HCT116 (cell line): ENCODE measurements around the gene WDHD1. TPM values are rescaled to one million over a fixed set of nuclear protein-coding genes. Genes with fewer than 3 reads are reported as not detected.

Experiments used
- ATAC-seq: fragments of 200-7000 bp; cut with Tn5 transposase; 2 replicates; pipeline ENCODE4 v1.9.1; 2020; ENCODE audit warnings: mild to moderate bottlenecking, moderate library complexity
- BruUV-seq: library from RNA; stranded (reverse); fragments of 400-500 nt; replicated peaks from 2 replicates; lab custom pipeline; 2021; lab: Mats Ljungman, UMichigan
- CTCF ChIA-PET: fragments of 300-600 bp; sonication (Branson Sonifier 250); formaldehyde crosslinking; loops from one replicate; lab custom pipeline; 2021; ENCODE audit warnings: antibody characterized with exemption; lab: Charles Lee
- POLR2A ChIA-PET: fragments of 300-600, 350-600 bp; sonication (Branson Sonifier 250); formaldehyde crosslinking; loops from one replicate; lab custom pipeline; 2021; ENCODE audit warnings: antibody characterized with exemption; lab: Charles Lee
- RAD21 ChIA-PET, 2 experiments: fragments of 300-600 bp; sonication (Branson Sonifier 250); formaldehyde crosslinking; loops; one replicate each; lab custom pipeline; 2023; ENCODE audit warnings: low total read pairs in 2 of 2; ENCODE audit not compliant: uncharacterized antibody in 2 of 2, unreplicated experiment in 2 of 2, low non-redundant PET in 1 of 2; lab: Charles Lee
- DNase-seq: peaks from one replicate; pipeline ENCODE4 v3.0.0-alpha.2; 2010; ENCODE audit warnings: low read depth, low spot score
- H2AFZ ChIP-seq: fragments of 200-600 bp; shearing (Covaris generic), sonication (generic); 2 replicates; pipeline ENCODE4 v1.6.1; 2017; ENCODE audit warnings: low read depth, mixed run types, mixed read lengths, antibody characterized with exemption, low read length; ENCODE audit not compliant: poor library complexity, severe bottlenecking
- H3K27ac ChIP-seq: 2 replicates; pipeline ENCODE4 v1.5.1; 2012; ENCODE audit warnings: low read depth, low read length
- H3K27me3 ChIP-seq: fragments of 200-600 bp; sonication (generic); 2 replicates; pipeline ENCODE4 v1.6.1; 2016; ENCODE audit warnings: mixed run types, low read length, mixed read lengths; ENCODE audit not compliant: insufficient read depth
- H3K36me3 ChIP-seq, 2 experiments: fragments of 200-500 bp in 1 of 2; fragments of 200-600 bp in 1 of 2; sonication (Bioruptor generic) in 1 of 2; sonication (generic) in 1 of 2; 2 replicates each; pipeline versions ENCODE4 v1.5.1 to v1.6.1; 2014 to 2016; ENCODE audit warnings: low read length in 2 of 2, inconsistent platforms in 1 of 2, mixed read lengths in 1 of 2, mixed run types in 1 of 2; ENCODE audit not compliant: insufficient read depth in 2 of 2, control insufficient read depth in 1 of 2
- H3K4me1 ChIP-seq, 2 experiments: fragments of 200-600 bp in 1 of 2; sonication (generic) in 1 of 2; 2 replicates each; pipeline versions ENCODE4 v1.5.1 to v1.6.1; 2012 to 2017; ENCODE audit warnings: low read length in 2 of 2, inconsistent platforms in 1 of 2, mild to moderate bottlenecking in 1 of 2, mixed read lengths in 1 of 2, mixed run types in 1 of 2, moderate library complexity in 1 of 2; ENCODE audit not compliant: insufficient read depth in 2 of 2, control insufficient read depth in 1 of 2
- H3K4me2 ChIP-seq: fragments of 200-600 bp; sonication (generic); 2 replicates; pipeline ENCODE4 v1.6.1; 2017; ENCODE audit warnings: mixed run types, low read length, mixed read lengths
- H3K4me3 ChIP-seq, 2 experiments: fragments of 200-600 bp in 1 of 2; sonication (generic) in 1 of 2; replicated peaks in 1 of 2; 2 replicates each; pipeline ENCODE4 v1.5.1; 2011 to 2016; ENCODE audit warnings: low read length in 2 of 2, control low read depth in 1 of 2, low read depth in 1 of 2, mild to moderate bottlenecking in 1 of 2, mixed read lengths in 1 of 2, mixed run types in 1 of 2
- H3K79me2 ChIP-seq: fragments of 200-600 bp; sonication (generic); 2 replicates; pipeline ENCODE4 v1.6.1; 2017; ENCODE audit warnings: mild to moderate bottlenecking, mixed run types, low read length, moderate library complexity, mixed read lengths; ENCODE audit not compliant: insufficient read depth
- H3K9ac ChIP-seq: fragments of 200-600 bp; sonication (generic); 2 replicates; pipeline ENCODE4 v1.6.1; 2016; ENCODE audit warnings: low read length, mixed read lengths
- H3K9me2 ChIP-seq: fragments of 200-600 bp; sonication (generic), shearing (Covaris generic); 2 replicates; pipeline ENCODE4 v1.6.1; 2017; ENCODE audit warnings: mixed run types, mild to moderate bottlenecking, moderate library complexity; ENCODE audit not compliant: insufficient read depth
- H3K9me3 ChIP-seq, 2 experiments: fragments of 200-500 bp in 1 of 2; fragments of 200-600 bp in 1 of 2; sonication (Bioruptor generic) in 1 of 2; sonication (generic) in 1 of 2; 2 replicates each; pipeline ENCODE4 v1.6.1; 2014 to 2017; ENCODE audit warnings: low read length in 2 of 2, mixed read lengths in 2 of 2, inconsistent platforms in 1 of 2, low read depth in 1 of 2, mild to moderate bottlenecking in 1 of 2, mixed run types in 1 of 2, moderate library complexity in 1 of 2; ENCODE audit not compliant: control insufficient read depth in 1 of 2, insufficient read depth in 1 of 2
- H4K20me1 ChIP-seq: fragments of 200-600 bp; sonication (generic), shearing (Covaris generic); 2 replicates; pipeline ENCODE4 v1.6.1; 2017; ENCODE audit warnings: mixed run types, mild to moderate bottlenecking, moderate library complexity; ENCODE audit not compliant: insufficient read depth
- CBX3 ChIP-seq: IDR thresholded peaks from 2 replicates; pipeline ENCODE4 v1.6.1; 2012; ENCODE audit warnings: low read depth
- CEBPB ChIP-seq: IDR thresholded peaks from 2 replicates; pipeline ENCODE4 v1.6.1; 2012; ENCODE audit warnings: low read depth
- EGR1 ChIP-seq: IDR thresholded peaks from 2 replicates; pipeline ENCODE4 v1.6.1; 2012; ENCODE audit warnings: low read depth
- EZH2 ChIP-seq: fragments of 200-600 bp; sonication (generic); IDR thresholded peaks from 2 replicates; pipeline ENCODE4 v1.6.1; 2017; ENCODE audit warnings: antibody characterized with exemption, mixed run types
- EZH2phosphoT487 ChIP-seq: fragments of 200-600 bp; IDR thresholded peaks from 2 replicates; pipeline ENCODE4 v1.6.1; 2018; ENCODE audit warnings: antibody characterized with exemption, borderline replicate concordance
- FOSL1 ChIP-seq: IDR thresholded peaks from 2 replicates; pipeline ENCODE4 v1.6.1; 2012; ENCODE audit warnings: low read depth
- JUND ChIP-seq: IDR thresholded peaks from 2 replicates; pipeline ENCODE4 v1.6.1; 2012
- MAX ChIP-seq: IDR thresholded peaks from 2 replicates; pipeline ENCODE4 v1.6.1; 2012
- POLR2AphosphoS5 ChIP-seq: IDR thresholded peaks from 2 replicates; pipeline ENCODE4 v1.6.1; 2011; ENCODE audit warnings: mild to moderate bottlenecking, low read depth, low read length, moderate library complexity
- RAD21 ChIP-seq: IDR thresholded peaks from 2 replicates; pipeline ENCODE4 v1.6.1; 2012; ENCODE audit warnings: low read depth, mild to moderate bottlenecking
- SRF ChIP-seq: IDR thresholded peaks from 2 replicates; pipeline ENCODE4 v1.6.1; 2012; ENCODE audit warnings: low read depth
- TCF7L2 ChIP-seq: IDR thresholded peaks from 2 replicates; pipeline ENCODE4 v1.7.0; 2011; ENCODE audit warnings: borderline replicate concordance, inconsistent platforms; ENCODE audit not compliant: insufficient read depth, insufficient read length; ENCODE audit errors: extremely low read depth
- YY1 ChIP-seq: IDR thresholded peaks from 2 replicates; pipeline ENCODE4 v1.6.1; 2011; ENCODE audit warnings: low read length, low read depth, moderate library complexity, mild to moderate bottlenecking; ENCODE audit not compliant: insufficient replicate concordance; ENCODE audit errors: extremely low read depth
- ZFX ChIP-seq: fragments of 450-650 bp; IDR thresholded peaks from 2 replicates; pipeline ENCODE4 v1.6.1; 2017
- ZNF274 ChIP-seq: fragments of 200-500 bp; sonication (Bioruptor generic); IDR thresholded peaks from 2 replicates; pipeline ENCODE4 v1.6.1; 2014; ENCODE audit warnings: mild to moderate bottlenecking, low read depth, low read length, inconsistent platforms
- intact Hi-C: fragments of 100-400 bp; cut with micrococcal nuclease; formaldehyde crosslinking; loops from 2 replicates; pipeline ENCODE4 v1.10.0; 2022
- total RNA-seq: library from RNA; stranded (reverse); gene quantifications from one replicate; pipeline ENCODE4 v1.2.1, GENCODE V29; 2021; ENCODE audit not compliant: unreplicated experiment
- TF ChIP-seq, protein P1 (sequence below), 3 experiments: fragments of 200-600 bp in 1 of 3; sonication (generic) in 1 of 3; IDR thresholded peaks in 2 of 3; conservative IDR thresholded peaks in 1 of 3; 2 replicates each; pipeline ENCODE4 v1.5.1; 2012 to 2017; ENCODE audit warnings: low read depth in 2 of 3, low read length in 2 of 3, antibody characterized with exemption in 1 of 3, borderline replicate concordance in 1 of 3, control low read depth in 1 of 3, mild to moderate bottlenecking in 1 of 3, mixed read lengths in 1 of 3, mixed run types in 1 of 3, moderate library complexity in 1 of 3; ENCODE audit not compliant: insufficient read depth in 1 of 3

WDHD1 gene
- total RNA-seq, 1 experiment from 2014 or later, result 44.3 TPM

DNA sequence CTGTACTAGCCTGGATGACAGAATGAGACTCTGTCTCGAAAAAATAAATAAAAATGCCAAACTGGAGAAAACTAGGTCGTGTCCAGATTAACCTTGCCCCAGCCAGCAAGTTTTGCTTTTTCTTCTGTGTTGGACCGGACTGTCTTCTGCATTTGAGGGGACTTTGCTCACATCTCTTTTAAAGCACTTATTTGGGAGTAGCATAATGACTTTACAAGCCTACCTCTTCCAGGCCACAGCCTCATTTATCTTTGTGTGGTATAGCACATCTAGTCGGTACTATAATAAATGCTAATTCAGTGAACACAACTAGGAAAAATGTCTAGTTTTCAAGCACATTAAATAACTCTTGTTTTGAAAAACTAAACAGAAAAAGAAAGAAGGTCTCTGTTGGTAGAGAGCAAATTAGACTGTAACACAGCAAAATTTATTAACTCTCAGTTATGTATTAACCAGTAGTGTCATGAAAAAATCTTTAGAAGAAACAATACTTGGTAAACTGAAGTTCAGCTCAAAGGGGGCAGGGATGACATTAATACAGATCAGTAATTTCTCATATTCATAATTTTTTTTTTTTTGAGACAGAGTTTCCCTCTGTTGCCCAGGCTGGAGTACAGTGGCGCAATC lies 52.0 kb downstream of the WDHD1 start:
- Histone ChIP-seq H4K20me1 (no peaks in the 10 kb centered on the region), H3K4me3 (no peak overlapping the region), H2AFZ (no peak overlapping the region), H3K79me2 (peaks cover 12% of the 10 kb centered on the region), H3K9ac (no peak overlapping the region), H3K9me3 (no peaks in the 10 kb centered on the region), H3K27ac (no peak overlapping the region), H3K9me2 (no peaks in the 10 kb centered on the region), H3K27me3 (no peaks in the 10 kb centered on the region), H3K36me3 (peaks cover 0 to 5% of the 10 kb centered on the region in 2 experiments; a peak in 2 of 4 replicates), H3K4me2 (no peak overlapping the region), H3K4me1 (no peaks in the 10 kb centered on the region)
- POLR2A ChIA-PET, result no interaction called here
- TF ChIP-seq EZH2 (no peak), POLR2AphosphoS5 (no peak), FOSL1 (no peak), CEBPB (no peak), SRF (no peak), MAX (no peak), EZH2phosphoT487 (no peak), CBX3 (no peak), JUND (no peak), RAD21 (no peak), TCF7L2 (no peak), YY1 (no peak), ZFX (no peak), EGR1 (no peak), ZNF274 (no peak)
- TF ChIP-seq, protein P1, sequence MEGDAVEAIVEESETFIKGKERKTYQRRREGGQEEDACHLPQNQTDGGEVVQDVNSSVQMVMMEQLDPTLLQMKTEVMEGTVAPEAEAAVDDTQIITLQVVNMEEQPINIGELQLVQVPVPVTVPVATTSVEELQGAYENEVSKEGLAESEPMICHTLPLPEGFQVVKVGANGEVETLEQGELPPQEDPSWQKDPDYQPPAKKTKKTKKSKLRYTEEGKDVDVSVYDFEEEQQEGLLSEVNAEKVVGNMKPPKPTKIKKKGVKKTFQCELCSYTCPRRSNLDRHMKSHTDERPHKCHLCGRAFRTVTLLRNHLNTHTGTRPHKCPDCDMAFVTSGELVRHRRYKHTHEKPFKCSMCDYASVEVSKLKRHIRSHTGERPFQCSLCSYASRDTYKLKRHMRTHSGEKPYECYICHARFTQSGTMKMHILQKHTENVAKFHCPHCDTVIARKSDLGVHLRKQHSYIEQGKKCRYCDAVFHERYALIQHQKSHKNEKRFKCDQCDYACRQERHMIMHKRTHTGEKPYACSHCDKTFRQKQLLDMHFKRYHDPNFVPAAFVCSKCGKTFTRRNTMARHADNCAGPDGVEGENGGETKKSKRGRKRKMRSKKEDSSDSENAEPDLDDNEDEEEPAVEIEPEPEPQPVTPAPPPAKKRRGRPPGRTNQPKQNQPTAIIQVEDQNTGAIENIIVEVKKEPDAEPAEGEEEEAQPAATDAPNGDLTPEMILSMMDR (IDR thresholded peaks at IDR 0.05 in 2 of 3, conservative IDR thresholded peaks at IDR 0.05 in 1 of 3; ENCODE audit: borderline replicate concordance in 1 of 3, insufficient read depth in 1 of 3, low read depth in 2 of 3, low read length in 2 of 3), result no peak
- CTCF ChIA-PET, result no interaction called here
- intact Hi-C loops, result no loop called here
- ATAC-seq, result no peak
- RAD21 ChIA-PET, result no interaction called here
- no TSS peak for BruUV-seq
- DNase-seq, result no peak
